Left renal pelvis (tissue), 4 donors: ENCODE data around the gene MRPL22. TPM values are rescaled to one million over a fixed set of nuclear protein-coding genes. Genes with fewer than 3 reads are reported as not detected.
A peak's percentile ranks its signal among the peaks of the same experiment; 100 is the strongest.
"Not testable (repeated sequence)": the region's sequence is repeated elsewhere in the genome, so short reads cannot be mapped to it uniquely, and the experiment has no call there.

Experiments used
- DNase-seq, 4 donors: peaks; one replicate each; pipeline ENCODE4 v3.0.0-alpha.2; 2013; ENCODE audit warnings: low read depth in 4 of 4, low spot score in 3 of 4
- polyA plus RNA-seq, 4 donors: library from polyadenylated mRNA; unstranded; fragments of 120-200 nt; gene quantifications; one replicate each; pipeline ENCODE4 v1.2.1, GENCODE V29; 2013; ENCODE audit not compliant: insufficient read length in 4 of 4

The MRPL22 gene
- 10 to 100 TPM; 38.3 to 55.9 (median 51.7) TPM for polyA plus RNA-seq

DNA sequence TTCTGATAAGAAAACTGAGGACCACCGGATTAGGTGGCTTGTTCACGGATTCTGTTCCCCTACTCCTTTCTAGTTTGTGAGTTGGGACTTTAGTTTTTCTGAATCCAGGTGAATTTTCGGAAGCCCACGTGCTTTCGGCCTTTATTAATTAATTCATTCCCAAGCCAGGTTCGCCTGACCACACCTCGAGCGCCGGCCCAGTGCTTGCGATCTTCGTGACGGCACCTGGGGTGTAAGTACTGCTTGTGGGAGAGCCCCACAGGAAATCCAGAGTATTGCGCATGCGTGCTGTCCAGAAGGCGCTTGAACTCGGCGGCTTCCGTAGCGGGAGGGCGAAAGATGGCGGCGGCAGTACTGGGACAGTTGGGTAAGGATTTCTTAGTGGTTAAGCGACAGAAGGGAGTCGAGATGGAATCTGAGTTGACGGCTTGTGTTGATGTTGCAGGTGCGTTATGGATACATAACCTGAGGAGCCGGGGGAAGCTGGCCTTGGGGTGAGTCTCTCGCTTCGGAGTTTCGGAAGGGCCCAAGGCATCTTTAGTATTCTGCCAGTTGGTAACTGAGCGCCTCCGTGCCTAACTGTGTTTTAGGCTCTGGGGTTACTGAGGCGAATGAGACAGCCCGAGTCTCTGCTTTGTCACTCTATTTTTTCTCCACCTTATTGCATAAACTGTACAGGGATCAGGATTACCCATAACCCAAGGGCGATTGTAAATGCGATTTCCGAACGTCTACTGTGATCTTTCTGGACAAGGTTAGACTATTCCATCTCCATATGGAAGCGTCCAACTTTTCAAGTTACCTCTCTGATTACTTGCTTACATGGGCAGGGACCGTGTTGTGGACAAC lies at the start of gene MRPL22:
Gene MRPL22, plus strand, starts transcription at position 302 of the 849 bp plus-strand sequence. Its CDS starts 38 bp downstream, at position 340.
- DNase-seq: peak; percentile 84 to 89 (median 85)

DNA sequence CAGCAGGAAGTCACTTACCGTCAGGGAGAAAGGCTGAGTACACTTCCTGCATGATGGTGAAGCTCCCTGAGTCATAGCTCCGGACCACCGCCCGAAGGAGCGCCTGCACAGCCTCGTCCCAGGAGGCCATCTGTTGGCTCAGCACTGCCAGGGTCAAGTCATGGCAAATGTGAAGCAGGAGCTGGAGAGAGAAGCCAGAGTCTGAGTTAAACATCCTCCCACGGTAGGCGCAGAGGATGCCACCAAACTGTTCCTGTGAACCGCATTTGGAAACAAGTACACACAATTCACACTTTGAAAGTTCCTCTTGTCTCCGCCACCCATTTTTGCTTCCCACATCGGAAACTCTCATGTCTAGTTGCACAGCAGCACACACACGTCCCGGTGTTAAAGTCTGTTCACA lies 48.5 kb upstream of the MRPL22 start:
- no peak for DNase-seq

DNA sequence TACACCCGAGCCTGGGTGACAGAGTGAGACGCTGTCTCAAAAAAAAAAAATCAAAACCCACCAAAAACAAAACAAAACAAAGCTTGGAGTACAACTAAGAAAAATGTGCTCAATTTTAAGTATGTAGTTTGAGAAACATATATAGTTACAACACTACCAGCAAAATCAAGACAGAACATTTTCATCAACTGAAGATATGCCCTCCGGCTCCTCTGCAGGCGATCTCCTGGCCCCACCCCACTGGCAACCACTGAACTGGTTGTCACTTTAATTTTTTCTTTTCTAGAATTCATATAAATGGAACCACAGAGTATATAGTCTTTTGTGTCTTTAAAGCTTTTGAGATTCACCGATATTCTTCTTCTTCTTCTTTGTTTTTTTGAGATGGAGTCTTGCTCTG lies 47.5 kb upstream of the MRPL22 start:
- DNase-seq: no peak

DNA sequence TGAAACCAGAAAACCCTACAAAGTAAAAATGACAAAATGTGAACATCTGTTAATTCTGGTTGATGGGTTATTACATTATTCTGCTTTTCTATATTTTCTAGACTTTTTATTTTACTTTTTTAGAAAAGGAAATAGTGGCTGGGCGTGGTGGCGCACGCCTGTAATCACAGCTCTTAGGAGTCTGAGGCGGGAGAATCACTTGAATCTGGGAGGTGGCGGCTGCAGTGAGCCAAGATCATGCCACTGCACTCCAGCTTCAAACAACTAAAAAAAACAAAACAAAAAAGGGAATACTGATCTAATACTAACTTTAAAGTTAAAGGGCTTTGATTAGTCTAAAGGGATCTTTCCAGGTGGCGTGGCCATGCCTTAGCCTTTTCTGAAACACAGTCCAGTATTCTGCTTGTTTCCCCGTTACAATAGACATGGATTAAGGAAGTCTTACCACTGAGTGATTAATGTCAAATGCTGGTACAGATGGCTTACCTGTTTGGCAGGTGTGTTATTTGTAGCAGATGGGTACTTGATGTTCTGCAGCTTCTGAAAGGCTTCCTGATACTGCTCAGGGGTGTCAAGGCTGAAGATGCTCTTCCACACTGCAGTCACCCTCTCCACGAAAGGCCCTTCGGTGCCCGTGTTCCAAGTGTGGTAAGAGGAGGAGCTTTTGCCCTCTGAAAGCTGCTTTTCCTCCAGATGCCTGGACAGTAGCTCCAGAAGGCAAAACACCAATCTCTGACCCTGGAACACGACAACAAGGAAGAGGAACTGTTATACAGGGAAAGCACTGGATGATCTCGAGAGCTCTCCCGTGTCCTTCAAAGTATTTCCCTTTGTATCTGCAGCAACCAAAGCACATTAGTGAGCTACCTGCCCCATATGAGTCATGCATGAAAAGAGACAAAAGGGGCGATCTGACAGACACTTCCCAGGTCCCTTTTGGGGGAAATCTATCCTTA lies 45.0 kb upstream of the MRPL22 start:
- no peak for DNase-seq

DNA sequence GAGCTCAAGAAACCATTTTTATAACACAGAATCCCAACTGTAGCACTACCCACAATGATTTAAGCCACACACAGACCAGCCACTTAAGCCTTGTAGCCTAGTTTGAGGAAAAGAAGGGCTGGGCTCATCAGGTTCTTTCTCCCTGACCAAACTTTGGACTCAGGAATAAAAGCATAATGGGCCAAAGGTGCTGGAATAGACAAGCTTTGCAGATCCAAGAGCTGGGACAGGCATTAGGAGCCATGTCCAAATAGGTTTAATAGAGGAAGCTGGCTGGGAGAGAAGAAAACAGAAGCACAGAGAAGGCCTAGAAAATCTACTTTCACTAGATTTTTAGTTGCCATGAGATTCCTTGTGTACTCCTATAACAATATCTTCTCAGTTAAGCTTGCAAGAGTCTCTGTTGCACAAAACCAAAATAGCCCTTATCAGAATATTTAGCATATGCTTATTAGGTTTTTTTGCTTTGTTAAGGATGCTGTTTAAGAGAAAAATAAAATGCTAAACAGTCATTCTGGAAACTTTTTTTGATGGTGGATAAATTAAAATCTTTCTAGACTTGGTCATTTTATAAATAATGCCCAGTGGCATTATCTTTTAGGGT lies 44.2 kb upstream of the MRPL22 start:
- no peak for DNase-seq

DNA sequence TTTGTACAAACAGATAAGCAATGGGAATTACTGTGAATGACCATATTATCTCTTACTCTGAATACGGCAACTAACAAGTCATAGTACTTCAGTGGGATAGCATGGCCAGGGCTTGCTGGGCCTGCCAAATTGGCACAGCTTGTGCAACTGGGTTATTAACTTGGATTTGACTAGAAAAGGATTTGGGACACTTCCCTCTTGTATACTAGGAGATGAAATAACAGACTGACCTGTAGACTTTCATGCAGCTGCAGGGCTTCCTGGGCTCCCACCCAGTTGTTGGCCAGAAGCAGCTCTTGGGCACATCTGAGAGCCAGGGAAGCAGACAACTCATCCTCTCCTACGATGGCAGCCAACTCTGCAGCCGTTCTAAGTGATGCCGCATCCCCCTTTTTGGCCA lies 42.7 kb upstream of the MRPL22 start:
- DNase-seq: no peak

DNA sequence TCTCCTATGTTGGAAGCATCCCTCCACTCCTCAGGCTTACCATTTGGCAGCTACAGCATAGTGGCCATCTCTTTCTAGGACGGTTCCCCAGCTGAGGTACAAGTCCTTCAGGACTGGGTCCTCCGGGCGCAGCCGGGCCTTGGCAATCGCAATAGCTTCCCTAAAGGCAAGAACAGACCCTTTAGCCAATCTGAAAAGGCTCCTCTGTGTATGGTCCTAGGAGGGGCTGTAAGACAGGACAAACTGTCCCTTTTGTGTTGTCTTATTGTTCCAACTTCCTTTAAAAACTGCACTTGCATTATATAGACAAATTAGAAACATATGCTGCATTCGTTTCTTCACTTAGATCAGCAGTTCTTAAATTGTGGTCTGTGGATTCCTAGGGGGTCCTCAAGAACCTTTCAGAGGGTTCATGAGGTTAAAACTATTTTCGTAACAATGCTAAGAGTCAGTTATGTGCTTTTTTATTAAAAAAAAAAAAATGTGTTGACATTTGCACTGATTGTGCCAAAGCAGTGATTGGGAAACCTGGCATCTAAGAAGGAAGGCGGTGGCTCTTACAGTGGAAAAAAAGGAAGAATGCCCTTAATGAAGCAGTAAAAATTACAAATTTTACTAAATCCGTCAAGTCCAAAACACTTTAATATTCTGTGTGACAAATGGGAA lies 41.6 kb upstream of the MRPL22 start:
- DNase-seq: no peak

DNA sequence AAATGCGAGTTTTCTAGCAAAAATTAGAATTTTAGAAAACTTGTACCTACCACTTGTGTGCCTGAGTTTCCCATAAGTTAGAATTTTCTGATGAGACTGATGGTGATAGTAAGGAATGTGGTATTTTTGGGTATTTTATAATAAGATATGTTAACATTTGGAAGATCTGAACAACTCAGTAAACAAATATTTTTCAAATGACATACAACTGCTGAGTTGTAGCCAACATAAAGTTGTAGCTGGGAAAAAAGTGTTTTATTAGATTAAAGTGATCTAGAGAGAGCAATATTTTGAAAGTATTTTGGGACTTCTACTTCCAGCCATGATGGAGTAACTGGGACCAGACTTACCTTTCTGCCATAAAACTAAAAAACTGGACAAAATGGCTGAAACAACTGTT lies 40.8 kb upstream of the MRPL22 start:
- no peak for DNase-seq

DNA sequence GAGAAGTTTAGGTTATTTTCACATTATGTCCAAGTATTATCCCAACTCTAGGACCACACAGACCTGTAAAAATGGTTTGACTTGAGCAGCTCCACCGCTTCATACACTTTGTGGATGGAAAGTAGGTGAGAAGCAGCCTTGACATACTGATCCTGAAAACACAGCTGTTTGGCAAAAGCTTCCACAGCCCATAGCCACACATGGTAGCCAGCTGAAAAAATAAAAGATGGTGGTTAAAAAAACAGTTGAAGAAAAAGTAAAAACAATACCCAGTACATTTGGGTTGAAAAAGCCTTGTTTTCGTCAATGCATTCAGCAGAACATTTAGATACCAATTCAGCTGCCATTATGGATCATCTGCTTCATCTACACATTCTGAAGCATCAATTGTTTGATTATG lies 39.6 kb upstream of the MRPL22 start:
- no peak for DNase-seq

DNA sequence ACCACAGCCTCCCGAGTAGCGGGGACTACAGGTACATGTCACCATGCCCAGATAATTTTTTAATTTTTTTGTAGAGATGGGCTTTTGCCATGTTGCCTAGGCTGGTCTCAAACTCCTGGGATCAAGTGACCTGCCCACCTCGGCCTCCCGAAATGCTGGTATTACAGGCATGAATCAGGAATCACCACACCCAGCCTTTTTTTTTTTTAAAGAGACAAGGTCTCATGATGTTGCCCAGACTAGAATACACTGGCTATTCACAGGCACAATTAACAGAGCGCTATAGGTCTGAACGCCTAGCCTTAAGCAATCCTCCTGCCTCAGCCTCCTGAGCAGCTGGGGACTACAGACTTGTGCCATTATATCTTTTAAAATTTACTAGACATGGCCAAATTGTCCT lies 39.0 kb upstream of the MRPL22 start:
- DNase-seq: no peak

DNA sequence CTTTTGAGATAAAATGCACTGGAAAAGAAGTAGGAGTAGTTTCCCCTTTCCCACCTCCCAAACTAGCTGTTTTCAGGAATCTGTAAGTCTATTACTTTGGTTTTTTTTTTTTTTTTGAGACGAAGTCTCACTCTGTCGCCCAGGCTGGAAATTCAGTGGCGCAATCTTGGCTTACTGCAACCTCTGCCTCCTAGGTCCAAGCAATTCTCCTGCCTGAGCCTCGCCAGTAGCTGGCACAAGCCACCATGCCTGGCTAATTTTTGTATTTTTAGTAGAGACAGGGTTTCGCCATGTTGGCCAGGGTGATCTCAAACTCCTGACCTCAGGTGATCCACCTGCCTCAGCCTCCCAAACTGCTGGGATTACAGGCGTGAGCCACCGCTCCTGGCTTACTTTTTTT lies 35.3 kb upstream of the MRPL22 start:
- DNase-seq: not testable (repeated sequence)

DNA sequence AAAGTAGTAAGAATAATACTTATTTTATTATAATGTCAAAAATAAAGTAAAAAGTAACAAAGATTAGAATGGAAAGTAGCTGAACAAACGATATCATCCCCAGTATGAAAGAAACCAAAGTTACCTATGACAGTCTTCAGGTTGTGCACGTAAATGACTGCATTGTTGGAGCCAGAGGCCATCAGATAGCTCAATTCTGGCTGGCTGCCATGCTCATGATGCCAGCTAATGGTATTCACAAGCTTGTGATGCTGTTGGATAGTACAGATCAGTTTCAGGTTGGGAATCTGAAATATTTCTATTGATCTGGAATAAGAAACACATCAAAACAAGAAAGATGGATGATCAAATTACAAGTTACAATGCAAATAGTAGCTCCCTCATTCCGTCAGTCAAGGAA lies 24.0 kb upstream of the MRPL22 start:
- DNase-seq: no peak

DNA sequence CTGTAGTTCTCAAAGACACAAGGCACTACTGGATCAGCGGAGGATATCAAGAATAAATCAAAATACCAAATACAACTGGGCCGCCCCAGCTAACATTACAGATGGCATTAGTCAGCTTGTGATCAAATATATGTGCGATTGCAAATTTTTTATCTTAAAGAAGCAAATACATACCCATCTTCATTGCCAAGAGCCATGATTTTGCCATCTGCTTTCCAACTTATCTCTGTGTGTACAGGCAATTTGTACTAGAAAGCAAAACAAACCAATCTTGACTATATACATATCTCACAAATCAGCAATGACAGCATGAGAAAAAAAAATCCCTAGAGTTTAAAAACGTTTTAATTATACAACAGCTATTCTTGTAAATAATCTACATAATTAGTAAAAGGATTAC lies 23.1 kb upstream of the MRPL22 start:
- DNase-seq: no peak

DNA sequence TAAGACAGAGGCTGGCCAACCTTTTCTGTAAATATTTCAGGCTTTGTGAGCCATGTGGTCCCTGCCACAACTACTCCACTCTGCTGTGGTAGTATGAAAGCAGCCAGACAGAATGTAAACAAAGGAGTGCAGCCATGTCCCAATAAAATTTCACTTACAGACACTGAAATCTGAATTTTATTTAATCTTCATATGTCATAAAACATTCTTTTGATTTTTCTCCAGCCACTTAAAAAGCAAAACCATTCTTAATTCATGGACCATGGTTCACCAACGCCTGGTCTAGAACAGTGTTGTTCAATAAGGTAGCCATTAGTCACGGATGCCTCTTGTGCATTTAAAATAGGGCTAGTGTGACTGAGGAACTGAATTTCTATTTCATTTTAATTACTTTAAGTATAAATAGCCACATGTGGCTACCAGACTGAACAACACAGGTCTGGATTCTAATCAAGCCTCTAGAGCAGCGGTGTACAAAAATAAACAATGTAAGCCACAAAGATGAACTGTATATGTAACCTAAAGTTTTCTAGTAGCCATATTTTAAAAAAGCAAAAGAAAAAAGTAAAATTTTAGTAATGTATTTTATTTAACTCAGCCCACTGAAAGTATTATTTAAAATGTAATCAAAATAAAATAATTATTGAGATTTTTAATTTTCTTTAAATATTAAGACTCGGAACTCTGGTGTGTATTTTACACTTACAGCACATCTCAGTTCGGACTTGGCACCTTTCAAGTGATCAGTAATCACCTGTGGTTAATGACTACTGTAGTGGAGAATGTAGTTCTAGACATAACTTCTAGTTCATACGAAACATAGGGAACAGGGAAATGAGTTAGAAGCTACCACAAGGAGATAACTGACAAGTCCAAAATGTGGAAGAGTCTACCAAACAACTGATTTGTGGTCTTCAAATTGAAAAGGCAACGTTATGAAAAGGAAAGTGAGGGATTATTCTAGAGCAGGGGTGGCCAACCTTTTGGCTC lies 17.1 kb upstream of the MRPL22 start:
- DNase-seq: no peak

DNA sequence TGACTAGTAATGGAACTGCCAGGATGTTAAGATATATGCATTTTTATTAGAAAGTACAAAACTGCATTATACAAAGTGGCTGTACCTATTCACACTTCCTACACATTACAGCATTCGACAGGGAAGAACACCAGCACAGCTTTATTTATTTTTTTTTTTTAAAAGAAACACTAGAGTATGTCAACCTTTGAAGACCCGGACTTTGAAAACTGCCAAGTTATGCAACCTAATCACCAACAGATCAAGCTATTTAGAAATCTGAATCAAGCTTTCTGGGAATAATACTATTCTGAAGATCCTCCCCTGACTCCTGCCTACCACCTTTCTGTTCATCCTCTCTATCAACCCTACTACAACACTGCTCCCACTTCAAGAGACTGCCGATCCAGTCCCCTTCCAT lies 7.3 kb upstream of the MRPL22 start:
- no peak for DNase-seq

DNA sequence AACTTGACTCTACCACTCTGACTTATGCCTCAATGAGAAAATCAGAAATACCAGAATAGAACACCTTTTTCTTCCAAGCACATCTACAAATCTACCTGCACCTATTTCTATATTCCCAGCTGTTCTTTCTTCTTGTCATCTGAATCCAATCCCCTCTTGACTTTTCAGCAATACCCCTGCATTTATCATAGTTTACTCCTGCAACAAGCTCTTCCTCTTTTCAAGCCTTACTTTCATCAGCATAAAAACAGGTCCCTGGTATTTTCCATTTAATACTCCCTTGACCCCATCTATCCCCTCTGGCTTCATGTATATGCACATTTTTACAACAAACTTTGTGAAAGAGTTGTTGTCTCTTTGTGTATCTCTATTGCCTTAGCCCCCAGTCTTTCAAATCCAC lies 6.0 kb upstream of the MRPL22 start:
- DNase-seq: no peak

DNA sequence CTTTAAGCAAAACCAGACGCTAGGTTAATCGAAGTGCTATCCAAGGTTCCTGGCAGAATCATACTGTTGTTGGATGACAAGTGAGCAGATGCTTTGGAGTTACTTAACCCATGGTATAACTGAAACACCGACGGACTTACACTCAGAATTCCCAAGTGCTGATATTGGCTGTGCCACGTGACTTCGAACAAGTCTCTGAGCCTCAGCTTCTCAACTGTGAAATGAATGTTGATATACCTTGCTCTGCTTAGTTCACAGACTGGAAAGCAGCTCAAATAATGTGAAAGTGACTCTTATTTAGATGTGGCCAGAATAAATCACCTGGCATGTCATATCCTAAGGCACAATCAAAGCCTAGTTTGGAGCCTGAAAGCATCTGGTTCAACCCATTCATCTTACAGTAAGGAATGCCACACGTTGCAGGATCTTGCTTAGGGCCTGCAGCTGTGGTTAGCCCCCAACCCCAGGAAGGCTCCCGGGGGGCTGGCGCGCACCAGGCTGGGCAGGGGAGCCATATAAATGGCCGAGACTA lies 3.6 kb upstream of the MRPL22 start:
- DNase-seq: no peak

DNA sequence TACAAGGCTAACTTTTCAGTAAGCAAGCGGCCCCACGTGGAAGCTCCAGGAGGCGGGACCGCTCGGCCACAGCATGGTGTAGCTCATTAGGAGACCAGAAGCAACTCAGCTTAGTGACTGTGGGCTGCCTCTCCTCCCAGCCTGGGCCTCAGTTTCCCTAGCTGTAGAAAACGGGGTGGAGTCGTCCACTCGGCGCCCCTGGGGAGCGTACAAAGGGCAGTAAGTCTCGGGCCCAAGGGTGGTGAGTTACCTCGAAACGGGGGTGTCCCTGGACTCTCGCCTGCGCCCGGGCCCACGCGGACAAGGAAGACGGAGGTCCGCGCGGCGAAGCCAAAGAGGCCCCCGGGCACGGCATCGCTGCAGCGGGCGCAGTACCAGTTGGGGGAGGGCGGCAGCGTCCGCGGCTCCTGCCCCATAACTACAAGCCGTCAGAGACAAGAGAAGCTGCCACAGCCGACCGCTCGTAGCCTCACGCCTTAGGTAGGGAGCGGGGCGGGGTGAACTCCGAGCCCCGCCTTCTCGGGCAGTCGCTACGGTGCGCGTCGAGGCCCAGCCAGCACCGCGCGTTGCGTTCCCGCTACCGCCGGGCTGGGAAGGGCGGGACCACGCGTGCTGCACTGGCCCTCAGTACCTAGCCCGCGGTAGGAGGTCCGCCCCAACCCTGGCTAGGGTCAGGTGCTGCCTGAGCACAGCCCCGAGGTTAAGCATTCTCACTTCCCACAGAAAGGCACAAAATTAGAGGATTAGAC lies 3.0 kb upstream of the MRPL22 start, which contains the start of gene GEMIN5:
Gene GEMIN5, minus strand, starts transcription at position 494 of the 749 bp plus-strand sequence. Its CDS starts 78 bp downstream, at position 416.
- peak; percentile 59 to 74 (median 68) for DNase-seq
